ENCODE measurements around the gene GALNT15. TPM values are rescaled to one million over a fixed set of nuclear protein-coding genes. Genes with fewer than 3 reads are reported as not detected.

GALNT15 gene
- polyA plus RNA-seq, 5 donors = 0.58 to 2.0 (median 1.5) TPM

DNA sequence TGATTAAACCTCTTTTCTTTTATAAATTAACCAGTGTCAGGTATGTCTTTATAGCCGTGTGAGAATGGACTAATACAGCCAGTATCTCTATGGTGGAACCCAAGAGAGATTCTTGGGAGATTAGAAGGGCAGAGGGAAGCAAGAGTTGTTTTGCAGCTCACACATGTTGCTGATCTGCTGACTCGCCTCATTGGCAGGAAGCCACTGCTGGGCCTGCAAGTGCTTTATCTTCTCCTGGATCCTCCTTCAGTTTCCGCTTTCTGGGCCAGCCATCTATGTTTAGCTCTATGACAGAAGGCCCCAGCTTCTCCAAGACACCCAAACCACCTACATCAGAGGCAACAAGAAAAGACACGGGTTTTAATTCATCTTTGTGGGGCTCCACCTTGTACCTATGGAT lies 23.4 kb upstream of the GALNT15 start:
- DNase-seq = no peak

DNA sequence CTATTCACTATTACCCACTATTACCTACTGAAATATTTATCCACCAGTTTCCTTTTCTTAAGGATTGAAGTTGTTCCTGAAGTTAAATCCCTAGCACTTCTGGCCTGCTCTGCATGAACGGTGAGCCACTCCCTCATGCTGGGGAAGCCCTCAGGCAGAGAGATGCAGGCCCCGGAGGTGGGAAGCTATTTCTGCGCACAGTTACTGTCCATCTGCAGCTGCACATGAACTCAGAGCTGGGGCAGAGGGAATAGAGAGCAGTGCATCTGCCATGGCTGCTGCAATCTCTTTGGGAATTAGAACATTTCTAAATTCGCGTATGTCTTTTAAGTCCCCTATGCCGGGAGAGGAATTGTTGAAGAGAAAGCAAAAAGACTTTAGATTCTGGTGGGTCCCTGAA lies 6.3 kb upstream of the GALNT15 start:
- DNase-seq = no peak

DNA sequence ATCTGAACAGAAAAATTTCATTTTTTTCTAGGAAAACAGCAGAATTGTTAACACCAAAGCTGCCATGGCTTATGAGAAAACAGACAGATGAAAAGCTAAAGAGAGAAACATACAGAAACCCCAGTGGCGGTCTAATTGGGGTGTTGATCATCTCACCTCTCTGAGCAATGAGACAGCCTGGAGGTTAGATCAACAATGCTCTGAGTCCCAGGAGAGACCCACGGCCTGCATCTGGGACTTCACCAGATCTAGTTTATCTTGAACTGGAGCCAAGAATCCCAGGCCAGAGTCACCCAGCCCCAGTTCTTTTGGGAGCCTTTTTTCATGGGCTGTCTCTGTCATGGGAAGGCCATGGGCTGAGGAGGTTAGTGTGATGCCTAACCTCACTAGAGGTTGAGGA lies 3.5 kb upstream of the GALNT15 start:
- no peak for DNase-seq

- DNase-seq = no peak
Observed at GRCh38 chr3:16171825-16172224, 2.7 kb upstream of the GALNT15 start.

DNA sequence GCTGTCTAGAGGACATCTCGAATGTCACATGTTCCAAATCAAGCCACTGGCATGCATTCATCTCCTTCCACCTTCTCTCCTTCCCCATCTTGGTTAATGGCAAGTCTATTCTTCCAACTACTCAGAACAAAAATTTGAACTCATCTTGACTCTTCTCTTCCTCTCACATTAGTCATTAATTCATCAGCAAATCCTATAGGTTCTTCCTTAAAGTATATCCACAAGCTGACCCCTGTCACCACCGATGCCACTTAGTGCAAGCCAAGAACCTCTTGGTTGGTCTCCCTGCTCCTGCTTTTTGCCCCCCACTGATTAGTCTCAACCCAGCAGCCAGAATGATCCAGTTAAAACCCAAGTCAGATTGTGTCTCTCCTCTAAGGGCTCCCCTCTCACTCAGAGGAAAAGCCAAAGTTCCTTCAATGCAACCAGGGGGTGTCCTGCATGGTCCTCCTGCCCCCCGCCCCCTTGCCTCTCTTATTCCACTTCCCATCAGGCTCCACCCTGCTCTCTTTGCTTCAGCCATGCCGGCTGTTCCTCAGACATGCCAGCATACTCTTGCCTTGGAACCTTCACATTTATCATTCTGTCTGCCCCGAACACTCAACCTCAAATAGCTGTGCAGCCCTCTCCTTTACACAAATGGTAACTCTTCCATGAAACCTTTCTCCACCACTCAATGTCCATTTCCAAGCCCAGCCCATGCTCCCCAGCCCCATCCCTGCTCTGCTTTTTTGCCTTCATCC lies 1.0 kb upstream of the GALNT15 start:
- DNase-seq = no peak

DNA sequence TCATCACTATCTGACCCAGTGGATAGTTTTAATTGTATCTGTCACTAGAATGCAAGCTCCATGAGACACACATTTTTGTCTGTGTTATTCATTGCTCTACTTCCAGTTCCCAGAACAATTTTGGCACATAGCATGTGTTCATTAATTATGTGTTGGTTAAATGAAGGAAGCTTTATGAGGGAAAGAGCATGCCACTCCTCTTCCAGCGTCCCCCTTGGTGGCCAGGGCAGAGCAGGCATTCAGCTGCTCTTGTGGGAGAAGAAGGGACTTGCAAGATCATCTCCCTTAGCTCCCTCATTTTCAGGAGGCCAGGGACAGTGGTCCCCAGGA lies 489 bp upstream of the GALNT15 start:
- DNase-seq = no peak

DNA sequence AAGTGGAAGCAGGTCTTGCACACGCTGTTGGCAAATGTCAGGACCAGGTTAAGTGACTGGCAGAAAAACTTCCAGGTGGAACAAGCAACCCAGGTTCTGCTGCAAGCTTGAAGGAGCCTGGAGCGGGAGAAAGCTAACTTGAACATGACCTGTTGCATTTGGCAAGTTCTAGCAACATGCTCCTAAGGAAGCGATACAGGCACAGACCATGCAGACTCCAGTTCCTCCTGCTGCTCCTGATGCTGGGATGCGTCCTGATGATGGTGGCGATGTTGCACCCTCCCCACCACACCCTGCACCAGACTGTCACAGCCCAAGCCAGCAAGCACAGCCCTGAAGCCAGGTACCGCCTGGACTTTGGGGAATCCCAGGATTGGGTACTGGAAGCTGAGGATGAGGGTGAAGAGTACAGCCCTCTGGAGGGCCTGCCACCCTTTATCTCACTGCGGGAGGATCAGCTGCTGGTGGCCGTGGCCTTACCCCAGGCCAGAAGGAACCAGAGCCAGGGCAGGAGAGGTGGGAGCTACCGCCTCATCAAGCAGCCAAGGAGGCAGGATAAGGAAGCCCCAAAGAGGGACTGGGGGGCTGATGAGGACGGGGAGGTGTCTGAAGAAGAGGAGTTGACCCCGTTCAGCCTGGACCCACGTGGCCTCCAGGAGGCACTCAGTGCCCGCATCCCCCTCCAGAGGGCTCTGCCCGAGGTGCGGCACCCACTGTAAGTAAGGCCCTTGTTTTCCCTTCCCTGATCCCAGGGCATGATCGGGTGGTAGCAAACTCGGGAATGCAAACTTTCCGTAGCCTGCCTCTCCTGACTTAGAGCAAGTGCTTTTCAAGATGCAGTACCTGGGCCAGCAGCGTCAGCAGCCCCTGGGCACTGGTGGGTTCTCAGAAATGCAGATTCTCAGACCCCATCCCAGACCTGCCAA lies 759 bp downstream of the GALNT15 start:
- no peak for DNase-seq

DNA sequence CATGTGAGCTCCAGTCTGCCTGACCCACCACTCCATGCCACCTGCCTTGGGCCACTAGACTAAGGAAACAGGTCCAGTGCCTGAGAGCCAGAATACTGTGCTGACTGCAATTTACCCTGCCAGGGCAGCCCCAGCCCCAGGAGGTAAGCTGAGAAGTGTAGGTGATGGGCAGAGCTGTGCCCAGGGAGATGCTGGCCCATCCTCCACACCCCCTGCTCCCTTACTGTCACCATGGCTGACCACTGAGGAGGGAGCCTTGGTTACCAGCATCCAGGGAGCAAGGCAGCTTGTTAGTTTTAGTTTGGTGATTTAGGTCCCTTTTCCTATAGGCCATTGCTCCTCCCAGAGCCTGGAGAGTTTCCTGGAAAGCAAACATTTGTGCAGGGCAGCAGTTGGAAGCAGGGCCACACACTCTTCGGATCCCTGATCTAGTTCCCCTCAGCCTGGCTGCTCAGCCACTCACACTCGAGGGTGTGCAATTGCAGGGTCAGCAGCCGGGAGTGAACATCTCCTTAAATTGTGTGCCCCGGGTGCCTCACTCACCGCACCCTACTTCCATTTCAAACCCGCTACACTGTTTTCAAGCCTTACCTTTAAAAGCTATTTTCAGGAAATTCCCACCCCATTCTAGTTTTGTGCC lies 2.0 kb downstream of the GALNT15 start:
- no peak for DNase-seq

- DNase-seq = no peak
Observed at GRCh38 chr3:16177382-16177781, 2.9 kb downstream of the GALNT15 start.

- peak; percentile 68 to 78 for DNase-seq
Observed at GRCh38 chr3:16177962-16178627, 3.6 kb downstream of the GALNT15 start.

DNA sequence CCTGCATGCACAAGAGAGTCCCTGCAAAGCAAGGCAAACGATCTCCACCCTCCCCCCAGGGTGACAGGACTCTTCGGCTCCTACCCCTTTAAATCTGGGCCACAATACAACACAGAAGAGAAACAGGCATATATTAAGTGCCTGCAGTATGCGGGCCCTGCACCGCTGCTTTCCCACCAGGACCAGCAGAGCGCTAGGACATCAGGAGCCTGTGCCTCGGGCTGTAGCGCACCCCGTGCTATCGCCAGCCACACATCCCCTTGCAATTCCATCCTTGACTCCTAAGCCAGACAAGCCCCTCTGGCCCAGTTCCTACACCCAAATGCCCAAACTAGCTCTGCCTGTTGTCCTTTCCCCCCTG lies 4.1 kb downstream of the GALNT15 start:
- no peak for DNase-seq

GRCh38 chr3:16179261-16179660 lies 4.8 kb downstream of the GALNT15 start:
- no peak for DNase-seq

DNA sequence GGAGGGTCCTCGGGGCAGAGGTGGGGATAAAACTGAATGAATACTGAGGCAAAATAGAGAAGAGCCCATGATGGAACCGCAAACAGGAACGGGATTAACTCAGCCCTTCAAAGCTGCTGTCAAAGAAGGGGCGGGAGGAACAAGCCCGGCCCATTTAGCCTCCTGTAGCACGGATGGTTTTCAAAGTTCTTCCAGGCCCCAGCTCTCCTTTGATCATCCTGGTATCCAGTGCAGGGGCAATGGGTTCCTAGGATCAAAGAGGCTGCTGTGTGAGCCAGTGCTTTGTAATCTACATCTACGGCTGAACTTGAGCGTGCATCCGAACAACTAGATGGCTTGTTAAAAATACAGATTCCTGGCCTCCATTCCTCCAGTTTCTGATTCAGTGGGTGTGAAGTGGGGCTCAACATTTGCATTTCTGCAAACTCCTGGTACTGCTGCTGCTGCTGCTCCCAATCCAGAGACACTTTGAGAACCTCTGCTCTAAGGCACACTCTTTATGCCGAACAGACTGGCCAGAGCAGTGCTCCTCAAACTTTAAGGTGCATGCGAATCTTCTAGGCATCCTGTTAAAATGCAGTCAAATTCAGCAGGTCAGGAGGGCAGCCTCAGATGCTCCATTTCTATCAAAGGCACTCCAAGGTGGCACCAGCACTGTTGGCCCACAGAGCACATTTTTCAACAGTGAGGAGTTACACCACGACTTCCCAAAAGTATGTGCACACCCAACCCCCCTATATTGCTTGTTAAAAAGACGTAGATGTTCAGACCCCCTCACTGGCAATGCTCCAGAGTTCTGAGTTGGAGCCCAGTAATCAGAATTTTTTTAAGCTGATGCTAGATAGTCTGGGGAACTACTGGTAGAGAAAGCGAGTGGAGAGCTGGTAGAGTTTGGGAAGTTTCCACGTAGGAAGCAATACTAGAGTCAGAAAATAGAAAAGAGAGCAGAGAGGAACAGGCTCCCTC lies 5.6 kb downstream of the GALNT15 start:
- no peak for DNase-seq

DNA sequence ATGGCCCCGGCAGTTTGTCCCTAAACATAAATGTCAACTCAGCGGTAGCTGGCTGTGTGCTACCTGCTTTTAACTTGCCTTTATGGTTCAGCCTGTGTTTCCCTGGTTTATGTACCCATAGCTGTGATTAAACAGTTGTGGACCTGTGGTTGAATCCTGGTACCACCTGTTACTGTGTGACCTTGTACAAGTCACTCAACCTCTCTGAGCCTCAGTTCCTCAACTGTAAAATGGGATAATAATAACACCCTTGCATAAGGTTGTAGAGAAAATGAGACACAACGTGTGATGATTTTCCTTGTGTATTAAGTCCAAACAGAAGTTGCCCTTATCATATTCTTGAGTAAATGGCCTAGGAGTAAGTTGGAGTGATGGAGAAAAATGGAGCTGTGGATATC lies 6.3 kb downstream of the GALNT15 start:
- DNase-seq = no peak

DNA sequence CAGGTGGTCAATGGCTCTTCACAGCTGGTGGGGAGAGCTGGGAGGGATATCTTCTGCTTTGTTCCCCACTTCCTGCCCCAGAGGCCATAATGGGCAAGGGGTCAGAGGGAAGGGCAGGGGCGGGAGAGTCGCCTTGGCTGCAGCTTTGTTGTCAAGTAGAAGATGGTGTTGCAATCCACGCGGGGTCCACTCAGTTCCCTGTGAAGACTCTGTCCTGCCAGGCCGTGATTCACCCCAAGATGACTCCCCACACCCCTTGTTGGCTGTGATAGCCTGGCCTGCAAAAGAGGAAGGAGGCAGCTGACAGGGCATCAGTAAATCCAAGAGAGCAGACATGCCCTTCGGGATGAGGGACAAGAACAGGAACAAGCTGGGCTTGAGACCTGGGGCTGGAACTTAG lies 6.9 kb downstream of the GALNT15 start:
- DNase-seq = no peak

- no peak for DNase-seq
Observed at GRCh38 chr3:16182183-16182582, 7.7 kb downstream of the GALNT15 start.

GRCh38 chr3:16182612-16183011 lies 8.1 kb downstream of the GALNT15 start:
- no peak for DNase-seq

- no peak for DNase-seq
Observed at GRCh38 chr3:16183082-16183481, 8.6 kb downstream of the GALNT15 start.

- no peak for DNase-seq
Observed at GRCh38 chr3:16183601-16184270, 9.3 kb downstream of the GALNT15 start.

GRCh38 chr3:16186086-16186485 lies 11.6 kb downstream of the GALNT15 start:
- no peak for DNase-seq

GRCh38 chr3:16186565-16186964 lies 12.1 kb downstream of the GALNT15 start:
- no peak for DNase-seq

All from right lung (tissue), 5 donors.